HepG2 (cell line): Measurements from ENCODE around the gene ATF6. TPM values are rescaled to one million over a fixed set of nuclear protein-coding genes. Genes with fewer than 3 reads are reported as not detected.

Experiments
- BRD4 ChIP-seq: sonication (generic); formaldehyde crosslinking; IDR thresholded peaks from 2 replicates; pipeline ENCODE4 v1.4.0; 2020; ENCODE audit warnings: missing genetic modification reagents
- CBX2 ChIP-seq, 2 experiments: fragments of 200-600 bp in 1 of 2; sonication (generic); formaldehyde crosslinking in 1 of 2; IDR thresholded peaks; 2 replicates each; pipeline versions ENCODE4 v1.7.0 to v1.8.1; 2018 to 2022; ENCODE audit warnings: low read depth in 2 of 2, low read length in 1 of 2, mild to moderate bottlenecking in 1 of 2, missing genetic modification reagents in 1 of 2
- KDM4B ChIP-seq: sonication (generic); formaldehyde crosslinking; IDR thresholded peaks from 2 replicates; pipeline ENCODE4 v1.4.0; 2020; ENCODE audit warnings: missing genetic modification reagents
- LCORL ChIP-seq, 2 experiments: fragments of 450-650 bp in 1 of 2; sonication (generic) in 1 of 2; formaldehyde crosslinking in 1 of 2; IDR thresholded peaks; 2 replicates each; pipeline versions ENCODE4 v1.5.0 to v1.6.1; 2017 to 2020; ENCODE audit warnings: antibody characterized with exemption in 1 of 2, missing genetic modification reagents in 1 of 2
- NAIF1 ChIP-seq: sonication (generic); formaldehyde crosslinking; IDR thresholded peaks from 2 replicates; pipeline ENCODE4 v1.5.0; 2020; ENCODE audit warnings: mild to moderate bottlenecking, missing genetic modification reagents, borderline replicate concordance
- SMAD9 ChIP-seq: sonication (generic); formaldehyde crosslinking; IDR thresholded peaks from 2 replicates; pipeline ENCODE4 v1.5.1; 2020; ENCODE audit warnings: mild to moderate bottlenecking, missing genetic modification reagents
- SNAPC5 ChIP-seq: sonication (generic); formaldehyde crosslinking; IDR thresholded peaks from 2 replicates; pipeline ENCODE4 v1.8.1; 2023; ENCODE audit warnings: mild to moderate bottlenecking, missing genetic modification reagents, borderline replicate concordance
- SP140L ChIP-seq: sonication (generic); formaldehyde crosslinking; IDR thresholded peaks from 2 replicates; pipeline ENCODE4 v1.4.0; 2020; ENCODE audit warnings: missing genetic modification reagents, borderline replicate concordance
- TCF12 ChIP-seq, 2 experiments: fragments of 450-650 bp in 1 of 2; sonication (generic) in 1 of 2; formaldehyde crosslinking in 1 of 2; IDR thresholded peaks; 2 replicates each; pipeline versions ENCODE4 v1.6.1 to v1.8.0; 2017 to 2022; ENCODE audit warnings: antibody characterized with exemption in 1 of 2, mild to moderate bottlenecking in 1 of 2, missing genetic modification reagents in 1 of 2, moderate library complexity in 1 of 2
- ZNF12 ChIP-seq: sonication (generic); formaldehyde crosslinking; IDR thresholded peaks from 2 replicates; pipeline ENCODE4 v1.5.0; 2020; ENCODE audit warnings: missing genetic modification reagents
- ZNF136 ChIP-seq: sonication (generic); formaldehyde crosslinking; IDR thresholded peaks from 2 replicates; pipeline ENCODE4 v1.8.1; 2022; ENCODE audit warnings: low read depth, mild to moderate bottlenecking, moderate library complexity, missing genetic modification reagents
- ZNF318 ChIP-seq: sonication (generic); formaldehyde crosslinking; IDR thresholded peaks from 2 replicates; pipeline ENCODE4 v1.4.0; 2020; ENCODE audit warnings: mild to moderate bottlenecking, missing genetic modification reagents
- ZNF563 ChIP-seq: sonication (generic); formaldehyde crosslinking; IDR thresholded peaks from 2 replicates; pipeline ENCODE4 v1.8.0; 2022; ENCODE audit warnings: mild to moderate bottlenecking, moderate library complexity, missing genetic modification reagents
- ZNF780A ChIP-seq: sonication (generic); formaldehyde crosslinking; IDR thresholded peaks from 2 replicates; pipeline ENCODE4 v1.8.0; 2022; ENCODE audit warnings: mild to moderate bottlenecking, missing genetic modification reagents, moderate library complexity
- polyA plus RNA-seq, 8 experiments: library from polyadenylated mRNA; depleted of rRNA in 3 of 8; stranded (reverse) in 7 of 8; unstranded in 1 of 8; fragments of >200 nt; fragmentation: Illumina TruSeq in 4 of 8; extraction: Trizol in 4 of 8; gene quantifications; 2 replicates each; pipeline versions ENCODE4 v1.2.1 to v1.2.3, GENCODE V29; 2011 to 2016; ENCODE audit warnings: low read depth in 4 of 8, missing spikeins in 1 of 8, mixed read lengths in 1 of 8; ENCODE audit not compliant: insufficient read depth in 1 of 8
- total RNA-seq, 5 experiments: library from RNA; depleted of rRNA; stranded (reverse); fragments of >200 nt; fragmentation: Illumina TruSeq; extraction: Trizol; gene quantifications; 2 replicates each; pipeline ENCODE4 v1.2.3, GENCODE V29; 2016; ENCODE audit warnings: low read depth in 1 of 5
- TF ChIP-seq, protein P1 (sequence below): sonication (generic); IDR thresholded peaks from 2 replicates; pipeline ENCODE4 v1.6.1; 2016; ENCODE audit warnings: low read depth, borderline replicate concordance
- TF ChIP-seq, protein P2 (sequence below): sonication (generic); formaldehyde crosslinking; IDR thresholded peaks from 2 replicates; pipeline ENCODE4 v1.4.0; 2020; ENCODE audit warnings: missing genetic modification reagents, borderline replicate concordance

The ATF6 gene
- total and polyA plus RNA-seq, 2 of the 13 experiments (the other 11 are each of a cell fraction or from before 2014, with no cell fraction given): 13.2 to 14.5 TPM

DNA sequence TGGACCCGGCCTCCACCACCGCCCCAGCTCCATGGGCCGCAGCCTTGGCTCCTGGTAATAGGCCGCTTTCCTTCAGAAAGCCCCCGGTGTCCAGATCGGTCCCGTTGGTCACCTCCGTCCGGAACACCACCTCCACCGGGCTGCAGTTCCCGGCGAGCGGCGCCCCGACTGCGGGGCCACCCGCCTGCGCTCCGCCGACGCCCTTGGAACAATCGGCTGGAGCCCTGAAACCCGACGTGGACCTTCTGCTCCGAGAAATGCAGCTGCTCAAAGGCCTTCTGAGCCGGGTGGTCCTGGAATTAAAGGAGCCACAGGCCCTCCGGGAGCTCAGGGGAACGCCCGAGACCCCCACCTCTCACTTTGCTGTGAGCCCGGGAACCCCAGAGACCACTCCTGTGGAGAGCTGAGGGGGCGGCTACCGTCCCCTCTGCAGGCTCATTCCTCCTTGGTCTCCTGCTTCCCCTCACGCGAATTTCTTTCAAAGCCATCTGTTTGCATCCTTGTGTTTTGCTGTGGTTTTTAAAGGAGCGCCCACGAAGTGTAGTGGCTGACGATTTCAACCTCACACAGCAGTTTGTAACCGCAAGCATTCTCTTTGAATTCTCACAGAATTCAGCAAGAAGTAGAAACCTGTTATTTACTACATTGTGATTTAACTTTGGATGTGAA, 38.7 kb upstream of the ATF6 start (continued):
- no peak for TF ChIP-seq ZNF563 (CRISPR knock-in tag)
- TF ChIP-seq ZNF318 (CRISPR knock-in tag): no peak
- TF ChIP-seq SMAD9: no peak
- TF ChIP-seq BRD4 (CRISPR knock-in tag): no peak
- no peak for TF ChIP-seq CBX2 (IDR thresholded peaks at IDR 0.05; ENCODE audit: low read depth, low read length)
- 0 out of 2 replicates have a peak, but pooled peaks have one; percentile 1 for TF ChIP-seq CBX2 (CRISPR knock-in tag; IDR thresholded peaks at IDR 0.05; ENCODE audit: low read depth)
- TF ChIP-seq, protein P1, sequence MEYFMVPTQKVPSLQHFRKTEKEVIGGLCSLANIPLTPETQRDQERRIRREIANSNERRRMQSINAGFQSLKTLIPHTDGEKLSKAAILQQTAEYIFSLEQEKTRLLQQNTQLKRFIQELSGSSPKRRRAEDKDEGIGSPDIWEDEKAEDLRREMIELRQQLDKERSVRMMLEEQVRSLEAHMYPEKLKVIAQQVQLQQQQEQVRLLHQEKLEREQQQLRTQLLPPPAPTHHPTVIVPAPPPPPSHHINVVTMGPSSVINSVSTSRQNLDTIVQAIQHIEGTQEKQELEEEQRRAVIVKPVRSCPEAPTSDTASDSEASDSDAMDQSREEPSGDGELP: no peak
- TF ChIP-seq KDM4B (CRISPR knock-in tag): no peak
- TF ChIP-seq ZNF136: no peak
- TF ChIP-seq SNAPC5: no peak
- no peak for TF ChIP-seq NAIF1
- TF ChIP-seq TCF12 (IDR thresholded peaks at IDR 0.05): no peak
- TF ChIP-seq TCF12 (CRISPR knock-in tag; IDR thresholded peaks at IDR 0.05): no peak
- TF ChIP-seq ZNF12: no peak
- TF ChIP-seq SP140L (CRISPR knock-in tag): no peak
- TF ChIP-seq, protein P2, sequence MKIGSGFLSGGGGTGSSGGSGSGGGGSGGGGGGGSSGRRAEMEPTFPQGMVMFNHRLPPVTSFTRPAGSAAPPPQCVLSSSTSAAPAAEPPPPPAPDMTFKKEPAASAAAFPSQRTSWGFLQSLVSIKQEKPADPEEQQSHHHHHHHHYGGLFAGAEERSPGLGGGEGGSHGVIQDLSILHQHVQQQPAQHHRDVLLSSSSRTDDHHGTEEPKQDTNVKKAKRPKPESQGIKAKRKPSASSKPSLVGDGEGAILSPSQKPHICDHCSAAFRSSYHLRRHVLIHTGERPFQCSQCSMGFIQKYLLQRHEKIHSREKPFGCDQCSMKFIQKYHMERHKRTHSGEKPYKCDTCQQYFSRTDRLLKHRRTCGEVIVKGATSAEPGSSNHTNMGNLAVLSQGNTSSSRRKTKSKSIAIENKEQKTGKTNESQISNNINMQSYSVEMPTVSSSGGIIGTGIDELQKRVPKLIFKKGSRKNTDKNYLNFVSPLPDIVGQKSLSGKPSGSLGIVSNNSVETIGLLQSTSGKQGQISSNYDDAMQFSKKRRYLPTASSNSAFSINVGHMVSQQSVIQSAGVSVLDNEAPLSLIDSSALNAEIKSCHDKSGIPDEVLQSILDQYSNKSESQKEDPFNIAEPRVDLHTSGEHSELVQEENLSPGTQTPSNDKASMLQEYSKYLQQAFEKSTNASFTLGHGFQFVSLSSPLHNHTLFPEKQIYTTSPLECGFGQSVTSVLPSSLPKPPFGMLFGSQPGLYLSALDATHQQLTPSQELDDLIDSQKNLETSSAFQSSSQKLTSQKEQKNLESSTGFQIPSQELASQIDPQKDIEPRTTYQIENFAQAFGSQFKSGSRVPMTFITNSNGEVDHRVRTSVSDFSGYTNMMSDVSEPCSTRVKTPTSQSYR (CRISPR knock-in tag): no peak
- no peak for TF ChIP-seq LCORL (IDR thresholded peaks at IDR 0.05)
- 0 out of 2 replicates have a peak, but pooled peaks have one; percentile 31 for TF ChIP-seq LCORL (CRISPR knock-in tag; IDR thresholded peaks at IDR 0.05)
- TF ChIP-seq ZNF780A (CRISPR knock-in tag): no peak
